ENCODE data around the gene DSG4.

DNA sequence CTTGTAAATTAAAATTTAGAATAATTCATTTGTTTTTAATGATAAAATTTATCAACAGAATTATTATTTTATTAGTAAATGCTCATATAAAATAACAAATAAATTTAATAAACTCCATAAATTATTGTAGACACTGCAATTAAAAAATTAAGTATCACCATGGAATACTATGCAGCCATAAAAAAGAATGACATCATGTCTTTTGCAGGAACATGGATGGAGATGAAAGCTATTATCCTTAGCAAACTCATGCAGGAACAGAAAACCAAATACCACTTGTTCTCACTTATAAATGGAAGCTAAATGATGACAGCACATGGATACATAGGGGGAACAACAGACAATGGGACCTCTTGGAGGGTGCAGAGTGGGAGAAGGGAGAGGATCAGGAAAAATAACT is 41.3 kb downstream of the DSG4 start:
- TF ChIP-seq, protein P1, sequence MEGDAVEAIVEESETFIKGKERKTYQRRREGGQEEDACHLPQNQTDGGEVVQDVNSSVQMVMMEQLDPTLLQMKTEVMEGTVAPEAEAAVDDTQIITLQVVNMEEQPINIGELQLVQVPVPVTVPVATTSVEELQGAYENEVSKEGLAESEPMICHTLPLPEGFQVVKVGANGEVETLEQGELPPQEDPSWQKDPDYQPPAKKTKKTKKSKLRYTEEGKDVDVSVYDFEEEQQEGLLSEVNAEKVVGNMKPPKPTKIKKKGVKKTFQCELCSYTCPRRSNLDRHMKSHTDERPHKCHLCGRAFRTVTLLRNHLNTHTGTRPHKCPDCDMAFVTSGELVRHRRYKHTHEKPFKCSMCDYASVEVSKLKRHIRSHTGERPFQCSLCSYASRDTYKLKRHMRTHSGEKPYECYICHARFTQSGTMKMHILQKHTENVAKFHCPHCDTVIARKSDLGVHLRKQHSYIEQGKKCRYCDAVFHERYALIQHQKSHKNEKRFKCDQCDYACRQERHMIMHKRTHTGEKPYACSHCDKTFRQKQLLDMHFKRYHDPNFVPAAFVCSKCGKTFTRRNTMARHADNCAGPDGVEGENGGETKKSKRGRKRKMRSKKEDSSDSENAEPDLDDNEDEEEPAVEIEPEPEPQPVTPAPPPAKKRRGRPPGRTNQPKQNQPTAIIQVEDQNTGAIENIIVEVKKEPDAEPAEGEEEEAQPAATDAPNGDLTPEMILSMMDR (conservative IDR thresholded peaks at IDR 0.05 in 1 of 2, IDR thresholded peaks at IDR 0.05 in 1 of 2; ENCODE audit: low read depth in 1 of 2, low read length in 2 of 2), result no peak
- TF ChIP-seq EZH2 (IDR thresholded peaks at IDR 0.05; ENCODE audit: low read length, missing control alignments), result no peak

All from fibroblast of lung (primary cell).